HepG2 (cell line): Measurements from ENCODE around the gene TMEM187. TPM values are rescaled to one million over a fixed set of nuclear protein-coding genes. Genes with fewer than 3 reads are reported as not detected.
A peak's percentile ranks its signal among the peaks of the same experiment; 100 is the strongest.
"Not testable (repeated sequence)": the region's sequence is repeated elsewhere in the genome, so short reads cannot be mapped to it uniquely, and the experiment has no call there.

Source experiments
- ATAC-seq: fragments of 200-7000 bp; cut with Tn5 transposase; 3 replicates; pipeline ENCODE4 v1.9.1; 2020; ENCODE audit warnings: mild to moderate bottlenecking, moderate library complexity
- BruUV-seq: library from RNA; stranded (reverse); fragments of 400-500 nt; replicated peaks from 2 replicates; lab custom pipeline; 2021; lab: Mats Ljungman, UMichigan
- CTCF ChIA-PET: fragments of 300-600 bp; formaldehyde crosslinking; extraction: SDS; loops from one replicate; lab custom pipeline; 2021; ENCODE audit warnings: low total read pairs, inconsistent platforms, low intra/inter-chr PET ratio; lab: Yijun Ruan, JAX
- POLR2A ChIA-PET: fragments of 350-600 bp; sonication (Branson Sonifier 250); formaldehyde crosslinking; loops from one replicate; lab custom pipeline; 2020; ENCODE audit warnings: antibody characterized with exemption, inconsistent platforms; lab: Yijun Ruan, JAX
- DNase-seq: peaks from one replicate; pipeline ENCODE4 v3.0.0-alpha.2; 2015; ENCODE audit warnings: low spot score
- FAIRE-seq: peaks from 3 replicates; lab custom pipeline; 2011; peaks lifted over from hg19 to GRCh38; lab: Jason Lieb, UNC
- H2AFZ ChIP-seq: one replicate; pipeline ENCODE4 v1.6.1; 2011; ENCODE audit warnings: low read length, inconsistent platforms
- H3K27ac ChIP-seq: fragments of 300-600 bp; 3 replicates; pipeline ENCODE4 v1.8.0; 2011; ENCODE audit warnings: mixed run types, mild to moderate bottlenecking, mixed read lengths, low read length, inconsistent platforms; ENCODE audit not compliant: insufficient read depth; ENCODE audit errors: extremely low read length
- H3K27me3 ChIP-seq, 2 experiments: fragments of 200-600 bp in 1 of 2; 2 replicates in 1 of 2; 3 replicates in 1 of 2; pipeline versions ENCODE4 v1.6.0 to v1.8.0; 2011; ENCODE audit warnings: low read length in 2 of 2, mild to moderate bottlenecking in 2 of 2, moderate library complexity in 2 of 2, inconsistent platforms in 1 of 2; ENCODE audit not compliant: insufficient read depth in 2 of 2, control insufficient read depth in 1 of 2
- H3K36me3 ChIP-seq, 2 experiments: fragments of 200-600 bp in 1 of 2; replicated peaks in 1 of 2; 2 replicates in 1 of 2; 3 replicates in 1 of 2; pipeline versions ENCODE4 v1.5.1 to v1.8.0; 2011; ENCODE audit warnings: low read length in 2 of 2, inconsistent platforms in 1 of 2; ENCODE audit not compliant: insufficient read depth in 2 of 2, control insufficient read depth in 1 of 2
- H3K4me1 ChIP-seq: 2 replicates; pipeline ENCODE4 v1.5.1; 2012; ENCODE audit warnings: low read length, inconsistent platforms; ENCODE audit not compliant: insufficient read depth
- H3K4me2 ChIP-seq: 2 replicates; pipeline ENCODE4 v1.6.0; 2011; ENCODE audit warnings: low read depth, low read length, inconsistent platforms
- H3K4me3 ChIP-seq, 3 experiments: fragments of 200-600 bp in 1 of 3; sonication (generic), shearing (Covaris generic) in 1 of 3; replicated peaks in 1 of 3; 2 replicates each; pipeline ENCODE4 v1.5.1; 2011 to 2016; ENCODE audit warnings: low read length in 3 of 3, inconsistent platforms in 2 of 3, low read depth in 2 of 3, mild to moderate bottlenecking in 2 of 3, control low read depth in 1 of 3, mixed read lengths in 1 of 3; ENCODE audit not compliant: insufficient read depth in 1 of 3
- H3K79me2 ChIP-seq: one replicate; pipeline ENCODE4 v1.6.1; 2011; ENCODE audit warnings: low read length, inconsistent platforms; ENCODE audit not compliant: insufficient read depth
- H3K9ac ChIP-seq: 2 replicates; pipeline ENCODE4 v1.6.0; 2011; ENCODE audit warnings: mild to moderate bottlenecking, low read depth, low read length, inconsistent platforms; ENCODE audit not compliant: insufficient read depth
- H3K9me3 ChIP-seq: 2 replicates; pipeline ENCODE4 v1.5.1; 2012; ENCODE audit warnings: mild to moderate bottlenecking, low read length
- H4K20me1 ChIP-seq: 2 replicates; pipeline ENCODE4 v1.6.0; 2011; ENCODE audit warnings: inconsistent platforms, mild to moderate bottlenecking, low read length, moderate library complexity; ENCODE audit not compliant: insufficient read depth
- KAT2B ChIP-seq: fragments of 150-350 bp; IDR thresholded peaks from 2 replicates; pipeline ENCODE4 v1.6.1; 2014; ENCODE audit warnings: low read depth, low read length, borderline replicate concordance
- NRL ChIP-seq: sonication (generic); formaldehyde crosslinking; IDR thresholded peaks from 2 replicates; pipeline ENCODE4 v1.5.0; 2020; ENCODE audit warnings: missing genetic modification reagents, mild to moderate bottlenecking, moderate library complexity, borderline replicate concordance
- PHF21A ChIP-seq: sonication (generic); formaldehyde crosslinking; IDR thresholded peaks from 2 replicates; pipeline ENCODE4 v1.5.0; 2020; ENCODE audit warnings: mild to moderate bottlenecking, missing genetic modification reagents
- POGZ ChIP-seq: sonication (generic); formaldehyde crosslinking; IDR thresholded peaks from 2 replicates; pipeline ENCODE4 v1.4.0; 2020; ENCODE audit warnings: mild to moderate bottlenecking, missing genetic modification reagents
- SUZ12 ChIP-seq: fragments of 150-350 bp; IDR thresholded peaks from 2 replicates; pipeline ENCODE4 v1.6.1; 2014; ENCODE audit warnings: low read depth, low read length
- ZMAT3 ChIP-seq: sonication (generic); formaldehyde crosslinking; conservative IDR thresholded peaks from 2 replicates; pipeline ENCODE4 v1.7.0; 2021; ENCODE audit warnings: missing genetic modification reagents
- ZNF263 ChIP-seq: sonication (generic); formaldehyde crosslinking; IDR thresholded peaks from 2 replicates; pipeline ENCODE4 v1.4.0; 2020; ENCODE audit warnings: missing genetic modification reagents
- ZNF773 ChIP-seq: sonication (generic); formaldehyde crosslinking; IDR thresholded peaks from 2 replicates; pipeline ENCODE4 v1.4.0; 2020; ENCODE audit warnings: missing genetic modification reagents, borderline replicate concordance
- WGBS: methylation state at CpG from one replicate; pipeline ENCODE4 v1.1.6; 2017; ENCODE audit warnings: low lambda C conversion rate; 5-methylcytosine and 5-hydroxymethylcytosine counted together
- in situ Hi-C: cut with HindIII; loops from 2 replicates; pipeline ENCODE4 v1.10.0; 2017; ENCODE audit warnings: low pct_unique_long_range_greater_than_20kb; ENCODE audit not compliant: extremely low pct_ligation_motif_present
- intact Hi-C: fragments of 100-400 bp; cut with micrococcal nuclease; formaldehyde crosslinking; loops from one replicate; pipeline ENCODE4 v1.10.0; 2022; ENCODE audit not compliant: unreplicated experiment
- polyA plus RNA-seq, 8 experiments: library from polyadenylated mRNA; depleted of rRNA in 3 of 8; stranded (reverse) in 7 of 8; unstranded in 1 of 8; fragments of >200 nt; fragmentation: Illumina TruSeq in 4 of 8; extraction: Trizol in 4 of 8; gene quantifications; 2 replicates each; pipeline versions ENCODE4 v1.2.1 to v1.2.3, GENCODE V29; 2011 to 2016; ENCODE audit warnings: low read depth in 4 of 8, missing spikeins in 1 of 8, mixed read lengths in 1 of 8; ENCODE audit not compliant: insufficient read depth in 1 of 8
- total RNA-seq, 5 experiments: library from RNA; depleted of rRNA; stranded (reverse); fragments of >200 nt; fragmentation: Illumina TruSeq; extraction: Trizol; gene quantifications; 2 replicates each; pipeline ENCODE4 v1.2.3, GENCODE V29; 2016; ENCODE audit warnings: low read depth in 1 of 5

The TMEM187 gene
- total and polyA plus RNA-seq, 2 of the 13 experiments (the other 11 are each of a cell fraction or from before 2014, with no cell fraction given): 2.2 to 6.2 TPM

- TF ChIP-seq ZMAT3 (no peak), POGZ (CRISPR knock-in tag) (no peak), ZNF773 (CRISPR knock-in tag) (no peak), NRL (CRISPR knock-in tag) (no peak), SUZ12 (no peak)
- TF ChIP-seq, all 625 proteins: peak for 0
These were observed 20.5 kb downstream of the TMEM187 start (continued) for GRCh38 chrX:153993079-153993478.

DNA sequence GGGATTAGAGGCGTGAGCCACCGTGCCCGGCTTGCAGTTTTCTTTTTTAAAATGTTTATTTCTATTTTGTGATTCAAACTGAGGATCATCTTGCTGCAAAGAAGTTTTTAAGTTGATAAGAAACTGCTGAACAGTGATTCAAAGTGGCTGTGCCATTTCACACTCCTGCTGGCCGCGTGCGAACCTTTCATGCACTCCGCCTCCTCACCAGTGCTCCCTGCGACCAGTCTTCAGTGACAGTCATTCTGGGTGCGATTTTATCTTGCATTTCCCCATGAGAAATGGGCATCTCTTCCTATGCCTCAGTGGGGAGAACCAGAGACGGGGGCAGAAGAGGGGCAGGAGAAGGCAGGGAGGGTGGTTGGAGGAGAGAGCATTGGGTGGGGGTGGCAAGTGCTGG is 21.4 kb downstream of the TMEM187 start:
- DNase-seq (no peak), ATAC-seq (no peak), FAIRE-seq (no peak)
- CTCF ChIA-PET: no interaction called here
- no TSS peak for BruUV-seq
- Histone ChIP-seq H2AFZ (no peak overlapping the region), H3K36me3 (no peaks in the 10 kb centered on the region), H3K4me3 (no peak overlapping the region), H4K20me1 (no peaks in the 10 kb centered on the region), H3K4me1 (peaks cover 26% of the 10 kb centered on the region), H3K27ac (no peak overlapping the region), H3K4me2 (no peak overlapping the region), H3K27me3 (no peaks in the 10 kb centered on the region), H3K9ac (no peak overlapping the region), H3K9me3 (no peaks in the 10 kb centered on the region), H3K79me2 (no peaks in the 10 kb centered on the region)
- WGBS: 78% methylated on average over 10 of the region's 10 CpGs
- TF ChIP-seq KAT2B (no peak), ZNF263 (CRISPR knock-in tag) (peak; percentile 58; the same call in 1 of the 2 replicates), PHF21A (CRISPR knock-in tag) (no peak)
- intact Hi-C loops: no loop called here
- POLR2A ChIA-PET: no interaction called here
- in situ Hi-C loops: no loop called here

- H3K79me2 ChIP-seq, POLR2A ChIA-PET, H2AFZ ChIP-seq, DNase-seq, H3K4me2 ChIP-seq, H3K27ac ChIP-seq, H3K9ac ChIP-seq, H4K20me1 ChIP-seq, H3K36me3 ChIP-seq, H3K27me3 ChIP-seq, in situ Hi-C loops, H3K9me3 ChIP-seq, ATAC-seq, CTCF ChIA-PET, intact Hi-C loops, BruUV-seq, H3K4me3 ChIP-seq, FAIRE-seq: not testable (repeated sequence)
- H3K4me1 ChIP-seq: peaks cover 24% of the 10 kb centered on the region
- 100% methylated on average over 1 of the region's 5 CpGs for WGBS
These were observed 21.8 kb downstream of the TMEM187 start for GRCh38 chrX:153994398-153994797.
